H4 (cell line): ENCODE data around the gene TATDN2. TPM values are rescaled to one million over a fixed set of nuclear protein-coding genes. Genes with fewer than 3 reads are reported as not detected.
"Not testable (repeated sequence)": the region's sequence is repeated elsewhere in the genome, so short reads cannot be mapped to it uniquely, and the experiment has no call there.

Experiments
- DNase-seq: peaks from one replicate; pipeline ENCODE4 v3.0.0-alpha.2; 2015; ENCODE audit warnings: low spot score
- total RNA-seq: library from RNA; depleted of rRNA; stranded (reverse); fragments of >200 nt; shearing (Covaris generic); gene quantifications from 2 replicates; pipeline ENCODE4 v1.2.3, GENCODE V29; 2014

TATDN2 gene
- total RNA-seq, 1 experiment from 2014 or later = 9.7 TPM

- DNase-seq = no peak
Observed at GRCh38 chr3:10289787-10290355, 41.6 kb downstream of the TATDN2 start.

DNA sequence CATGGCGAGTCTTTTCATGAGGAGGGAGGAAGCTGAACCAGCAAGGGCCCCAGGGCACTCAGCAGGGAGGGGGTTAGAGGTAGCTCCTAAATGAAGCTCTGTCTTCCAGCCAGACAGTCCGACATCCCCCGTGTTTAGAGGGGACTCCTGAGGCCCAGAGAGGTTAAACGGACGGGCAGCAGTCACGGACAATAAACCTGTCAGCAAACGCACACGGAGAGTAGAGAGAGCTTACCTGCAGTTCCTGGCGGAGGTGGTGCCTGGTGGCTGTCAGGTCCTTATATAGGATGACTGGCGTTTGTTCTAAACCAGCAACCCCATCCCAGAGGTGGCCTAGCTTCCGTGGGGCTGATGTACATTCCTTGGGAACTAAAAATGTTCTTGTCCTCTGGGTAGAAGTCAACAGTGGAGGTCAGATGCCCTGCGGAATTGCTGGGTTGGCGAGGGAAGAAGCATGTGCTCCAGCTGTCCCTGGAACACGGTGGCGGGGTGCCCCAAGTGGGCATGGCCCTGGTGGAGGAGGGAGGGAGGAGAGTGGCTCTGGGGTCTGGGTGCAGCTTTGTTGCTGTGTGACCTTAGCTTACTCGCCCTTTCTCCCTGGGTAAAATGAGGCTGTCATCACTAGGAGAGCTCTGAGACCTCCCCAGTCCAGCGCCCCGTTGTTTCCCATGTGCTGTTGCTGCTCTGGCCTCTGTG, 42.4 kb downstream of the TATDN2 start:
- no peak for DNase-seq

DNA sequence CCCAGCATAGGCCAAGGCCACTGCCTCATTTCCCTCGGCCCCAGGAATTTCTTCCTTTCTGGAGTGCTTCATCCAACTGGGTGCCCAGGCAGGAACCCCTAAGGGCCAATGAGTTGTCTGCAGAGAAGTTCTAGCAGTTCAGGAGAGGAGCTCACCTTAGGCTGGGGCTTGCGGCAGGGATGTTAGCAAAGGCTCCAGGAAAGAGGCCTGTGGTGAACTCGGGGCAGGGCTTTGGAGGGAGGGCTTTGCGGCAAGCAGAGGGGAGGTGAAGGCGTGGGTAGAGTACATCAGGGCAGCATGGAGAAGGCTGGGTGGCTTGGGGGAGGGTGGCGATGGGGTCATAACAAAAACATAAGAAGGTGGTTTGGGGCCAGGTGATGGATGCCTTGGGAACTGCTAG, 43.4 kb downstream of the TATDN2 start:
- no peak for DNase-seq

GRCh38 chr3:10292505-10293419, 44.5 kb downstream of the TATDN2 start, which contains the start of gene GHRL:
GHRL (minus strand) TSS chr3:10292947; CDS start chr3:10290180, 2,767 bp downstream.
- no peak for DNase-seq

DNA sequence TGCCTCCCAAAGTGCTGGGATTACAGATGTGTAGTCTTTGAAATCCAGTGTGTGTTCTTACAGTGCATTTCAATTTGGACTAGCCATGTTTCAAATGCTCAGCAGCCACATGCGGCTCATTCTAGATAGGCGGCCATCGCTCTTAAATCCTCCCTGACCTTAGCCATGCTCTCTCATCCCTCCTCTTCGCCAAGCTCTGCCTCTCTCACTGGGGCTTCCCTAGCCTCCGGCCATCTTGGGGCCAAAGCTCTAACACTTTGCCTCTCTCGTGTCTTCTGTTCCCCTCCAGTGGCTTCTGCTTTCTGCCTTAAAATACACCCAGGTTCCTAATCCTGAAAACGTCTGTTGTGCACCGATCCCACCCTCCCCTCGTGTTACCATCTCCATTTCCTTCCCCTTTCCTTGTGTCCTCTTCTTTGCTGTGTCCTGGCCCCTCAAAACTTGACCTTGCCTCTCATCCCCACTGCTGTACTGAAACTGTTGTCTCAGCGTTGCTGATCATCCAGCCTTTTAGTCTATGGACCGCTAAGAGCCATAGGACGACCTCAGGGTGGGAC, 45.8 kb downstream of the TATDN2 start:
- no peak for DNase-seq

GRCh38 chr3:10298064-10298463, 49.8 kb downstream of the TATDN2 start:
- DNase-seq = not testable (repeated sequence)

DNA sequence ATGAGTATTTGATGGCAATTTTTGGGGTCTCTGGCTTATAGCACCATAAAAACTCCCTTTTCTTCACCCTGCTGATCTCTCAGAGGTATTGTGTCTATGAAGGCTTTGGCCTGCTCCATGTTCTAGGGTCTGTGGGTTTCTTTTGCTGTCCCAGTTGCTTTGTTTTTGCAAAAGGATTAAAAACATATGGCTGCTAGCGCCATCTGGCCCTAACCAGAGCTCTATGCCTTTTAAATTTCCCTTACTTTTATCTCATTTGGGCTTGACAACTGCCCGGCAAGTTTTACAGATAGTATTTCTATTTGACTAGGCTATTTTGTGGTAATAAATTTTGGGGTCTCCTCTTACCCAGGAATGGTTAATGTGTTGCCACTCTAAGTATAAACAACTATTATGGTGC, 50.9 kb downstream of the TATDN2 start:
- no peak for DNase-seq

DNA sequence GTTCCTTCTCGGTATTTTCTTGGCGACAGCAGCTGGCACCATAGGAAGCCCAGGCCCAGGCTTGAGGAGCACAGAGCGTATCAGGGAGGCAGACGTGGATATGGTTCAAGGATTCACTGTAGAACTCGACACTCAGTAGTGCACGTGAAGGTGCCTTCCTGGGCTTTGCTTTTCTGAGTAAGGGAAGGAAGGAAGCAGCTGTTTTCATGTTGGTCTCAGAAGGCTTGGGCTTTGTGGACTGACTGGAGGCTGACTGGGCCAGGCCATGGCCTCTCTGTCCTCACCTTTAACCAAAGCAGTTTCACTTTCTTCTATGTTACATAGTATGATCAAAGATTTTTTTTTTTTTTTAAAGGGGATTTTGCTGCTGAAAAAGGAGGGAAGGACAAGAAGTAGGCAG, 51.4 kb downstream of the TATDN2 start:
- DNase-seq = no peak

DNA sequence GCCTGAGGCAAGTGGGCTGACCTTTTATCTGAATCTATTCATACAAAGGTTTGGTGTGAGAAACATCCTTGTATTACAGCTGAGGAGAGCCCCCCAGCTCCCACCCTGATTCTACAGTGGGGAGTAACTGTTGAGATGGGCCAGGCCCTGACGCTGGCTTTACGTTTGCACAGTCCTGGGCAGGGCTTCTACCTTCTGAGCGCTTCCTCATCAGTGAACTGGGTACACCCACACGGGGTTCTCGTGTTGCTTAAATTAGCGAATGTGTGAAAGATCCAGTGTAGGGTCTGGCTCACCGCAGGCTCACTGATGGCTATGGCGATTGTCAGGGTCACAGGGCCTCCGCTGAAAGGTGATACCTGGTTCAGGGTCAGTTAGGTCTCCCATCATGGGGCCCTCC, 51.8 kb downstream of the TATDN2 start:
- DNase-seq = no peak

DNA sequence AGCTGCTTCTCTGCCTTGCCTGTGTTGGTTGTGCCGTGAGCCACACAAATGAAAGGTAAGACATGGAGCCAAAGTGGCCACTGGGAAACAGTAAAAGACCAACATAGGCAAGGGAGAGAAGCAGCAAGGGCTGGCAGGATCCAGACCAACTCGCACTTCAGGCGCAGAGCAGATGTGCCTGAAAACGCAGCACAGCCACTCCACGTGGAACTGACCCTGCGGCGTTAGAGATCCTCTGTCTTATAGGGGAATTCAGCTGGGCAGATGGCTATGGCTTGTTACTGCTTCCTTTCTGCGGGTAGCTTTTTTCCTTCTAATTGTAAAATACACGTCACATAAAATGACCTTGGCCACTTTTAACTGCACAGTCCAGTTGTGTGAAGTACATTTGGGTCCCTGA, 54.8 kb downstream of the TATDN2 start:
- DNase-seq = no peak

DNA sequence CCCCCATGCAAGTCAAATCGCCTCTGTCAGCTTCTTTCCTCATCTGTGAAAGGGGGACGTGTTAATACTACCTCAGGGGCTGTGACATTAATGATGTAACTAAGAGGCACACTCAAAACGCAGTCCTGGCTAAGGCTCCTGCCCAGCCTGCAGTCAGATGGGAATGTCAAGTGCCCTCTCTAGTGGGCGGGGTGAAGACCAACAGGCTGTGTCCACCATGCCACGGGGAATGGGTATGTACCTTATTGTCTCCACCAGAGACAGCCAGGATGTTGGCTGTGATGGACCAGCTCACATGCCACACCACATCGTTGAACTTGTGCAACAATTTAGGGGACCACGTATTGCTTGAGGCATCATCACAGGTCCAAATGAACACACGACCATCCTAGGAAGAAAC, 55.5 kb downstream of the TATDN2 start:
- DNase-seq = no peak

GRCh38 chr3:10304905-10305304, 56.6 kb downstream of the TATDN2 start:
- DNase-seq = no peak

DNA sequence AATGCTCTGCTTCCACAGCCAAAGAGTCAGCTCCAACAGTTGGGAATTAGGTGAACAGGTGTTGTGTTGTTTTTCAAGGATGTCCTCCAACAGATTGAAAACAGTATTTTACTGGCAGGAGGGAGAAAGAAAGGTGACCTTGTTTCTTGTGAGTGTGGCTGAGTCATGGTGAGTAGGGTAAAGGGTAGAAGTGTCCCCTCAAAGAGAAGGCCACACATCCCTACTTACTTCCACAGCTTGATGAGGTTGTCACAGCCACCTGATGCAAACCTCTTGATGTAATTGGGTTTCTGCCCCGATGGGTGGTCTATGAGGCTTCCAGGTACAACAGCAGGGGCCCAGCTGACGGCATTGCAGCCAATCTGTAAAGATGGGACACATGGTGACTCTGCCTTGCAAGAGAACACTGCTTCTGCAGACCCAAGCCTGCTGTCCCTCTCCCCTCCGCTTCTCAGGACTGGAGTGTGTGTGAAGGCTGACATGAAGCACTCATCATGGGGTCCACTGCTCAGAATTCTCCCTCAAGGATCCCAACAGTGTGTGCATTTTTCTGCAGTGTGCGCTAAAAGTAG, 57.2 kb downstream of the TATDN2 start:
- no peak for DNase-seq

- no peak for DNase-seq
Observed at GRCh38 chr3:10306156-10306555, 57.9 kb downstream of the TATDN2 start.

DNA sequence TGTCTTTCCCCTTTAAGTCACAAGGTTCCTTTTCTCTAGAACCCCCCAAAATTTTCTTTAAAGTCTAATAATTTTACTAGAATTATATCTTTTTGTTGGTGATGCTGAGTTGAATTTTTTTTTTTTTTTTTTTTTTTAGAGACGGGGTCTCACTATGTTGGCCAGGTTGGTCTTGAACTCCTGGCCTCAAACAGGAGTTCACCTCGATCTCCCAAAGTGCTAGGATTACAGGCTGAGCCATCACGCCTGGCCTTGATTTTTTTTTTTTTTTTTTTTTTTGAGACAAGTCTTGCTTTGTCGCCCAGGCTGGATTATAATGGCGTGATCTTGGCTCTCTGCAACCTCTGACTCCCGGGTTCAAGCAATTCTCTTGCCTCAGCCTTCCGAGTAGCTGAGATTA, 60.4 kb downstream of the TATDN2 start:
- DNase-seq = no peak

- no peak for DNase-seq
Observed at GRCh38 chr3:10309736-10310135, 61.5 kb downstream of the TATDN2 start.

GRCh38 chr3:10310578-10310977, 62.3 kb downstream of the TATDN2 start:
- no peak for DNase-seq

GRCh38 chr3:10311710-10312109, 63.5 kb downstream of the TATDN2 start:
- DNase-seq = no peak

DNA sequence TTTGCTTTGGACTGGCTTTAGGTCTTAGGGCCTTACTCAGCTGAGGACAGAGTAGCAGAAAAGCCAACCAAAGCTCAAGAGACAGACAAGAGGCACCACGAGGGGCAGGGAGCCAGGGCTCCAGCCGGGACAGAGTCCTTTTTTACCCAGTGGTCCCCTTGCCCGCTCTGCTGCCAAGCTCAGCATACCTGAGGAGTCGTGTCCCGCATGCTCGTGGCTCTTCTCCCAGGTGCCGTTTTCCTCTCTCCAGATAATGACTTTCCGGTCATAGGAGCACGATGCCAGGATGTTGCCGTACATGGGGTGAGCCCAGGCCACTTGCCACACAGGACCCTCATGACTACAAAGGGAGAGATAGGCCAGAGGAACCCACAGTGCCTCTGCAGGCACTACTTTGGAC, 64.1 kb downstream of the TATDN2 start:
- DNase-seq = no peak

- DNase-seq = no peak
Observed at GRCh38 chr3:10312861-10313260, 64.6 kb downstream of the TATDN2 start.

- DNase-seq = no peak
Observed at GRCh38 chr3:10315101-10315500, 66.8 kb downstream of the TATDN2 start.

- no peak for DNase-seq
Observed at GRCh38 chr3:10315771-10316344, 67.6 kb downstream of the TATDN2 start.
